GM12872 (cell line): Measurements from ENCODE around the gene NTNG2.

Experiments
- CTCF ChIP-seq: IDR thresholded peaks from 3 replicates; pipeline ENCODE4 v1.5.1; 2011; ENCODE audit warnings: low read depth, mild to moderate bottlenecking, low read length, moderate library complexity; ENCODE audit not compliant: insufficient read depth

NTNG2 gene

DNA sequence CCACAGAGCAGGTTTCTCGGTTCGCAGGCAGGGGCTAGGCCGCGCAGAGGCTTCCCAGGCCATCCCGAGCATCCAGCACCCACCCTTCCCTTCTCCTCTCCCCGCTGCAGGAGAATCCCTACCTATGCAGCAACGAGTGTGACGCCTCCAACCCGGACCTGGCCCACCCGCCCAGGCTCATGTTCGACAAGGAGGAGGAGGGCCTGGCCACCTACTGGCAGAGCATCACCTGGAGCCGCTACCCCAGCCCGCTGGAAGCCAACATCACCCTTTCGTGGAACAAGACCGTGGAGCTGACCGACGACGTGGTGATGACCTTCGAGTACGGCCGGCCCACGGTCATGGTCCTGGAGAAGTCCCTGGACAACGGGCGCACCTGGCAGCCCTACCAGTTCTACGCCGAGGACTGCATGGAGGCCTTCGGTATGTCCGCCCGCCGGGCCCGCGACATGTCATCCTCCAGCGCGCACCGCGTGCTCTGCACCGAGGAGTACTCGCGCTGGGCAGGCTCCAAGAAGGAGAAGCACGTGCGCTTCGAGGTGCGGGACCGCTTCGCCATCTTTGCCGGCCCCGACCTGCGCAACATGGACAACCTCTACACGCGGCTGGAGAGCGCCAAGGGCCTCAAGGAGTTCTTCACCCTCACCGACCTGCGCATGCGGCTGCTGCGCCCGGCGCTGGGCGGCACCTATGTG, 36.1 kb downstream of the NTNG2 start:
- TF ChIP-seq CTCF: no peak

- no peak for TF ChIP-seq CTCF
These were observed 37.2 kb downstream of the NTNG2 start for GRCh38 chr9:132199056-132199455.

DNA sequence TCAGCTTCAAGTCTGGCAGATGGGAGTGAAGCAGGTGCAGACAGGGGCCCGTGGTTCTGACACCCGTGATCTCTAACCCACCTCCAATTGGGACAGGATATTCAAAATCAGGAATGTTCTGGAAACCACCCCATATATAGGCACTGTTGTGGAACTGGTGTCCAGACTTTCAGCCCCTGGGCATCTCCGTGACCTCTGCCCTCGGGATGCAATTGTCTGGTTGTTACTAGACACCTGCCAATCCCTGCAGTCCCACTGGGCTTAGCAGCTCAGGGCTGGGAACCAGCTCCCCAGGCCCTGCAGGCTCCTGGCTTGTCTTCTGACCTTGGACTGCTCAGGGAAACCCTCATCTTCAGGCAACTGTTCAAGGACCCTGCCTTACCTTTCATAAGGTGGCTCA, 38.8 kb downstream of the NTNG2 start:
- no peak for TF ChIP-seq CTCF

GRCh38 chr9:132201139-132201538, 39.3 kb downstream of the NTNG2 start:
- no peak for TF ChIP-seq CTCF

DNA sequence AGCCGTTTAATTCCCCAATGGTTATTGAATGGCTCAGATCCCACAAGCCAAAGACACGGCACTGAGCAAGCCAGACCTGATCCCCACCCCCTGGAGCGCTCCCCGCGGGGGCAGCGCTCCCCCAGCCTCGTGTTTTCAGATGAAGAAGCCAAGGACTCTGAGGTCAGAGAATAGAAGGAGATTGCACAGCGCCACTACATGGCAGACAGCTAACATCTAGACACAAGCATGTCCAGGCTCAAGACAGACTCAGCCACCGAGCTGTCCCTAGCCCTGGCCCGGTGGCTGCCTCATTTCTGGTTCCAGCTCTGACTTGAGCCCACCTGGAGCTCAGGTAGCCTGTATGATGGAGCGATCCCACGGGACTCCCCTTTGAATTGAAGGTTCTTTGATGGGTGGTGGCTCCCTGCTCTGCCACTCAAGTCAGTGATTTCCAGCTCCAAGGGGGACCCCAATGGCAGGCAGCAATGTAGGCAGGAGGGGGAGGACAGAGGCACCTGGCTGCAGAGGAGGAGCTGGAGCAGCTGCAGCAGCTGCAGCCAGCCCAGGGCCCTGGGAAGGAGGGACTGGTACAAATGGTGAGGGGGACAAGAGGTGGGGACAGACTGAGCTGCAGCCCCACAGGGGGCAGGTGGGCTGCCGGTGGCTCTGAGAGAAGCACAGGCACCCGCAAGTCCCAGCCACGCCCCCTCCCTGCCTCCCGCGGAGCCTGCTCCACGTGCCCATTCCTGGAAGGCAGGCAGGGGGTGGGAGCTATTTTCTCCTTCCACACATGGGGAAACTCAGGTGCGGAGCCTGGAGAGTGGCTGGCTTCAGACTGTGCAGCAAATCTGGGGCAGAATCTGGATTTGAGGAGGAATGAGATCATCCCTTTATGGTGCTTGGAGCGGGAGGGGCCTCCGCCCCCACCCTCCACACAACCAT, 40.2 kb downstream of the NTNG2 start:
- TF ChIP-seq CTCF: no peak

GRCh38 chr9:132204883-132205282, 43.0 kb downstream of the NTNG2 start:
- TF ChIP-seq CTCF: no peak

DNA sequence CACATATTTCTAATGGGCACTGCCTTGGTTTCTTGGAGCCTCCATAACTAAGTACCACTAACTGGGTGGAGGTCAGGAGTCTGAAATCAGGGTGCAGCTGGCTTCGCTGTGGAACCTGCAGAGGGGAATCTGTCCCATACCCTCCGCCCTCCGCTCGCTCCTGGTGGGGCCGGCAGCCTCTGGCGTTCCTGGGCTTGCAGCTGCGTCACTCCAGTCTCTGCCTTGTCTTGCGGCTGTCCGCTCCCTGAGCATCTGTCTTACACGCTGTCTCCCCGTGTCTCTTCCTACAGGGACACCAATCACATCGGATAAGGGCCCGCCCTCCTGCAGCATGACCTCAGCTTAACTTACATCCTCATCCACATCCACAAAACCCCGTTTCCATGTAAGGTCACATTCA, 45.4 kb downstream of the NTNG2 start:
- TF ChIP-seq CTCF: no peak
